ENCODE data around the gene PSMC6.

The PSMC6 gene

DNA sequence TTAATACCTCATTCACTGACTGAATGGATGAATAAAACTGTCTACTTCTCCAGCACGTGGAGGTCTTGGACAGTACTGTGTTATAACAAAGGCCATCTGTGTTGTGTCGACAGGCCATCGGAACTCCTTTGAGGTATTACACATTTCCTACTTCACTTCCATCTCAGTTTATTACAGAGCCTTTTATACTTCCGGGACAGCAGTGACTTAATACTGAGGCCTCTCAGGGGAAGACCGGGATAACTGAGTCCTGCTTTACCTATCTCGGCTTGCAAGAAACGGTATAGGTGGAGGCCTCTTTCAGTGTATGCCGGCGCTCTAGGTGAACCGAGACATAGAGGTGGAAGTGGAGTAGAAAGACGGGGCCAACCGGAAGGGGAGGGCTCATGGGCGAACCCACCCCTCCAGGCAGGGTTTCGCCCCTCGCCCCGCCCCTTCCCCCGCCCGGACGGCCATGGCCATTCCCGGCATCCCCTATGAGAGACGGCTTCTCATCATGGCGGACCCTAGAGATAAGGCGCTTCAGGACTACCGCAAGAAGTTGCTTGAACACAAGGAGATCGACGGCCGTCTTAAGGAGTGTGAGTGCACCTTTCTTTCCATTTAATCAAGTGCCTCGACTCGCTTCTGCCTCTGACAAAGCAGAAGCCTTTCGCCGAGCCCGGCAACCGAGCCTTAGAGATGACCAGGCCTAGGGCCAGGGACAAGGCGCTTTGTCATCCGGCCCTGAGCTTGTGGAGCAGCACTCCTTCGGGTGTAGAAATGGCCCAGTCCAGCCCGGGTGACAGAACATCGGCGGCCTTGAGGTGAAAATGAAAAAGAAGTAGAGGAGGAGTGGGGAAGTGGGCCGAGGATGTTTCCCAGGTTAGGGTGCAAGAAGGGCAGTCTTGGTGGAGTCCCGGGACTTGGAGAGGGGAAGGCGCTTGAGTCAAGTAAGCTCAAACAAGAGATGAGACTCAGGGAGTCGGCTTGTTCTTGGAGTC, at the start of gene PSMC6:
Gene PSMC6, plus strand, starts transcription at position 477 of the 983 bp plus-strand sequence. Its CDS starts 20 bp downstream, at position 497.
- DNase-seq: peak; percentile 92 to 94

DNA sequence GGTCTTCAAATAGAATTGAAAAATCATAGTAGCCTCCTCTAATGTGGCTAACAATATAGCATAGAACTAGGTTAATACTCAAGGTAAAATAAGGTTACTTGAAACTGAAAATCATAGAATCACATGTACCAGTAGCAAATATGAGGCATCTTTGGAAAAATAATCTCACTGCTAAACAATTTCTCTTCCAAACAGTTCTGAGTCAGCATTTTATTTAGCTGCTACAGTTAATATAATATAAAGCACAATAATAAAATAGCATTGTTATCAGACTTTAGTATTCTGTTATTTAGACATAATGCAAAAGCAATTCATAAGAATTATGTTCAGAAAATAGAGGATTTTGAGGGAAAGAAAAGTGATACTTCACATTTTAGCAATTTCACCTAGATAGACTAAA, 46.7 kb upstream of the PSMC6 start:
- no peak for DNase-seq

DNA sequence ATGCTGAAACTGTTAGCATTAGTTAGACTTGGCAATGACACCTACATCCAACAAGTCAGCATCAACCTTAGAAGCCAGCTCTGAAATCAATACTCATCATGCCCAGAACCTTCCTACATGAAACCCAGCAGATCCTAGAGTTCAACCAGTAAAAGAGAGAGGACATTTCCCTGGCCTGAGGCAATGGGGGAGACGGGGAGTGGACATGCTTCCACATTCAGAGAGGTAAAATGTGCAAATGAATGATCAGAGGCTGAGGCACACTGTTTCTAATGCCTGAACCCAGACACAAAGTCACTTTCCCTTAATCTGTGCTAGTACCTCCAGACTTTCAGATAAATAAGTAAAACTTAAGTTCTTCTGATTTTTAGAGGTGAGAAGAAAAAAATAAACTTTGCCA, 46.2 kb upstream of the PSMC6 start:
- no peak for DNase-seq

DNA sequence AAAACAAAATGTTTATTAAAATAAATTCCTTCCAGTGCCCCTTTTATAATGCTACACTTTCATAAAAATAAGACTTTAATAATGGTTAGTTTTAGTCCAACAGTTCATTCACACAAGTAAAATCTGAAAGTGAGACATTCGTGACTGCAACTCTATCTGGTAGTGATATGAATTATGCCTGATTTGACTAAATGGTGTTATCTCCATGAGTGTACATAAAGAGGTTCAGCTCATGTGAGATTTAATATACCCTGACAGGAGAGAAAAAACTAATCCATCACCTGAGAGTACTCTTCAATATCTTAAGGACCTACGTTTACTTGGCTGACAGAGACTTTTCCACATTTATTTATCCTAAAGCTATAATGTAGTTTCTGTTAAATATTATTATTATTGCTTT, 45.7 kb upstream of the PSMC6 start:
- DNase-seq: no peak

GRCh38 chr14:52663850-52664249, 43.1 kb upstream of the PSMC6 start:
- no peak for DNase-seq

- peak in 1 of 2 experiments; percentile 50 for DNase-seq
These were observed 28.4 kb upstream of the PSMC6 start for GRCh38 chr14:52678591-52678990.

DNA sequence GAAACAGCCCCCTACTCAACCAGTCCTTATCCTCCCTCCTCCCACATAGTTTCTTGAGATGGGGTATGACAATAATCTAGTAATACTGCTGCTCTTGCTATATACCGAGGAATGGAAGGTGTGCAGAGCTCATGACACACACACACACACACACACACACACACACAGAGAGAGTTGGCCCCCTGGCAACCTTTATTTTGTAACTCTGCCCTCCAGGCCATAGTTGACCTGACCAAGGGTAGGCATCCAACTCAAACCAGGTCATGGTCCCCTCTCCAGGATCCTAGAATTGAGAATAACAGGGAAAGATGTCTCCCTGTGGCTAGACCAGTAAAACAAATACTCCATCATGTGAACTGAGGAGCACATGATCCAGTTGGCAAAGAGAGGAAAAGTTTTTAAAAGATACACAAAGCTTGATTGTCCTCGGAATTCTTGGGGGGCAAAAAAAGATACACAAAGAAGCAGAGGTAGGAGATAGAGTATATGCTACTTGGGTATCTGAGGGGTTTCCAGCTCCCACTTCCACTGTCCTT, 22.9 kb upstream of the PSMC6 start:
- DNase-seq: no peak

- no peak for DNase-seq
These were observed 20.8 kb upstream of the PSMC6 start for GRCh38 chr14:52686176-52686575.

GRCh38 chr14:52690983-52691760, 15.8 kb upstream of the PSMC6 start:
- no peak for DNase-seq

DNA sequence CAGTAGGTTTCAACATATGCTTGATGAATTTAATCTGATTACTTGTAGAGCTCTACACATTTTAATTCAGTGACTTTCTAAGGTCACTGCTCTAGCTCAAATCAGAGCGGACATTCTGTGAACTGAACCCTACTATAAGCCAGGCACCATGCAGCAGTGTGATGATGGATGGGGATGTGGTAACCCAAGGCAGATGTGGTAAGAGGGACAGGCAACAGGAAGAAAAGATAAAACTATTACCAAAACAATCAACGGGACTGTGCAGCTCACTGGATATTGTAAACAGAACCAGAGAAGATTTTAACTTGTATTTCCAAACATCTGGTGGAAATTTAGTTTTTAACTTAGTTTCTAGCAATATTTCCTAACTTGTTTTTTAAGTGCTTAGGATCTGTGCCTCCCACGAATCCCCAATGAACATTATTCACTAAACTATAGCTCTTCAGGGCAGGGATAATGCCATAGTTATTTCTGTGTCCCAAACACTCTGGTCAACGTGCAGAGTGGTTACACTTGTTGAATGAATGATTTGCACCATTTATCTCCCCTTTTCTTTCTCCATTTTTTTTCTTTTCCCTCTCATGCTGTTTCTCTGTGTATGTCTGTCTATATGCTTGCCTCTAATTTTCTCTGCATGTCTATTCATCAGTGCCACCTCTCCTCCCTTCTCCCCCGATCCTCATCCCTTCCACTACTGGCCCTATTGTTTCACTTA, 14.6 kb upstream of the PSMC6 start:
- peak; percentile 44 to 67 for DNase-seq

DNA sequence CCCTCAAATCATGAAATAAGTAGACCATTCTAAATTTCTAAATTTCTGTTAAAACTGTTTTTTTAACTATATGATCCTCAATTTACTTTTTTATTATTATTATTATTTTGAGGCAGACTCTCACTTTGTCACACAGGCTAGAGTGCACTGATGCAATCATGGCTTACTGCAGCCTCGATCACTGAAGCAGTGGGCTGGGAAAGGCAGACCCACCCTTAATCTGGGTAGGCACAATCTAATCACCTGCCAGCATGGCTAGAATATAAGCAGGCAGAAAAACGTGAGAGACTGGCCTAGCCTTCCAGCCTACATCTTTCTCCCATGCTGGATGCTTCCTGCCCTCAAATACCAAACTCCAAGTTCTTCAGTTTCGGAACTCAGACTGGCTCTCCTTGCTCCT, 14.0 kb upstream of the PSMC6 start:
- DNase-seq: no peak

GRCh38 chr14:52693532-52693931, 13.5 kb upstream of the PSMC6 start:
- no peak for DNase-seq

DNA sequence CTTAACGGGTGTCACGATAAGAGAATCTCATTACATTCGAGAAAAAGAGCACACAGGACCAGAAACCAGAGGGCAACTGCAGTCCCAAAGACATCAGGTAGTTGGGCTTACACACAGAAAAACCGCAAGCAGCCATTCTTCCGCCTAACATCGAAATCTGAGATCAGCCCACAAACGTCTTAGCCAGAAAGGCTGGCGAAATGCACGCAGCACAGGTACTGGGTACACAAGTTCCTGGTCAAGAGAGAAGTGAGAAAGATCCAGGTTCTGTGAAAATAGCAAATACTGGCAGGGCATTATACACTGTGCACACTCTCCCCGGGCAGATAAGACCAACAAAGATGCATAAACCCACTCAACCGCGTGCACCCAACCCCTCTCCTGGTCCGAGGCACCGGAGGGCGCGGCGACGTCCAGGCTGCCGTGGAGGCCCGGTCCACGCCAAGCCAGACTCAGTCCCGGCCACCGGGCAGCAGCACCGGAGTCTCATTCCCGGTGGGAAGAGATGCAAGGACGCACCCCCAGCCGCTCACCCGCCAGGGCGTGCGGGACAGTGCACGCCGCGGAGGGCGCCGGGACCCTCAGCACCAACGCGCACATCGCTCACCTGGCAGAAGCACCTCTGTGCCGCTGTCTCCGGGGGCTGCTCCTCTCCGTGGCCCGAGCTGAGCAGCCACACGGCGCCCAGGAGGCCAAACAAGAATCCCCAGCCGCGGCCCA, 12.1 kb upstream of the PSMC6 start:
- peak; percentile 41 to 58 for DNase-seq

GRCh38 chr14:52695481-52696091, 11.4 kb upstream of the PSMC6 start, which contains the start of gene ERO1A:
Gene ERO1A, minus strand, starts transcription at chr14:52695558. Its CDS starts 77 bp downstream, at chr14:52695481.
- peak; percentile 63 to 76 for DNase-seq

- DNase-seq: no peak
These were observed 6.3 kb upstream of the PSMC6 start for GRCh38 chr14:52700701-52701172.

DNA sequence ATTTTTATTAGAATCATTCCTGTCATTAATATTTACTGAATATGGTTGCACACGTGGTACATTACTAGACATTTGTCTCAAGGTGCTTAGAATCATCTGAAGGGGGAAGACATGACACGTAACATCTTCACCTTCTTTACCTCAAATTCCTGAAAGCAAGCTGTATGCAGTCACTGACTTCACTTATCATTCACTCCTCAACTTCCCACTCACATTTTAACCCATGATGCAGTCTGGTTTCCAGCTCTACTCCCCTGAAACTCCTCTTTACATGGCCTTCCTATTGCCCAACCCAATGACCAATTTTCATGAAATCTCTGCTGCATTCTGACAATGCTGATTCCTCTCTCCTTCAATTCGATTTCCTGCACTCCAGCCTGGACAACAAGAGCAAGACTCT, 5.8 kb upstream of the PSMC6 start:
- DNase-seq: no peak

DNA sequence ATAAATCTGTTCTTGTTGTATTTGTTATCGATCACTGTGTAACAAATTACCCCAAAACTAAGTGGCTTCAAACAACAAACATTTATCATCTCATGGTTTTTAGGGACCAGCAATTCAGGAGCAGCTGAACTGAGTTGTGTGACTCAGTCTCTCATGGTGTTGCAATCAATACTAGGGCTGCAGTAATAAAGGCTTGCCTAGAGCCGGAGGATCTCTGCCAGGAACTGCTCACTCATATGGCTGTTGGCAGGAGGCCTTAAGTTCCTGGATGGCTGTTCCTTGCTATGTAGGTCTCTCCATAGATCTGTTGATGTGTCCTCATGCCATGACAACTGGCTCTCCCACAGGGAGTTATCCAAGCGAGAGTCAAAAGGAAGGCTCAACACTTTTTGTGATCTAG, 3.8 kb upstream of the PSMC6 start:
- DNase-seq: peak in 1 of 2 experiments; percentile 11

DNA sequence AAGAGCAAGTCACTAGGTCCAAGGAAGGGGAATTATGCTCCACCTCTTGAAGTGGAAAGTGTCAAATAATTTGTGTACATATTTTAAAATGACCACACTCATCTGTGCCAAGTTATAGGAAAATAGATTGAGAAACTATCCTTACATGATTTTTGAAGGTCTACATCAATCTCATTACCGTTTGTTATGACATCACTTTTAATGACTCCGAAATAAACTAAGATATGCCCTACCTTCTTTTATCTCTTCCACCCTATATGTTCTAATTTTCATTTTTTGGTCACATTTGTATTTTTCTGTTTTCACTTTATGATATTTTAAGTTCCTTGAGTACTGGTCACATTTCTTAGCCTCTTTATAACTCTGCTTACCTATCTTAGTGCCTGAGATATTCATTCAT, 3.3 kb upstream of the PSMC6 start:
- DNase-seq: no peak

DNA sequence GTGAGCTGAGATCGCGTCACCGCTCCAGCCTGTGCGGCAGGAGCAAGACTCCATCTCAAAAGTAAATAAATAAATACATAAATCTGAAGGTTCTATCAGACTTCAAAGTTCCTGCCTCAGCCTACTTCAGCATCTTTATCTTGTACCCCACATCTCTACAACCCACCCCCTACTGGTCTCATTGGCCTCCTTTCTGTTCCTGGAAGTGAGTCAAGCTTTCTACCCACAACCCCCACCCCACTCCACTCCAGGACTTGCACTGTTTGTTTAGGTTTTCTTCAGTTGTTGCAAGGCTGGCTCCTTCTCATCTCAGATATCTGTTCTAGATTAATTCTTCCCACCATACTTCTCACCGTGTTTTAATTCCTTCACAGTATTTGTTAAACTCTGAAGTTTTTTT, 714 bp upstream of the PSMC6 start:
- peak; percentile 27 to 53 for DNase-seq

DNA sequence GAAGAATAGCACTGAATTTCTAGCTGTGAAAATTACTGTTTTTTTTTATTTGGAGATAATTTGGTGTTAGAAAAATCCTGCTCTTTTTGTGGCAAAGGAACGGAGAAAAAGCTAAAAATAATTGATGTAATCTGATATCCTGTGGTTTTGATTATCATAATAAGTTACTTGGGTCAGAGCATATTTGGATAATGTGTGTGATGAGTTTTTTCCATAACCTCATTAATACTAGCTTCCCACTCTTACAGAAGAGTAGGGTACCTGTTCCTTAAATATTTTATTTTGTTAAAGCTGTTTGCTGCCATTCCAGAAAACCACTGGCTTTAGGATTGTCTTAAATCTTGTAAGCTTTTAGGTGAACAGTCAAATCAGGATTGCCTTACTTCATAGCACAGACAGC, 4.7 kb downstream of the PSMC6 start:
- no peak for DNase-seq

GRCh38 chr14:52716155-52716554, 9.2 kb downstream of the PSMC6 start:
- DNase-seq: no peak
